GM15510 (cell line): ENCODE results near the gene EXOC6.

ENCODE experiments used
- POLR2A ChIP-seq: IDR thresholded peaks from 3 replicates; pipeline ENCODE4 v1.6.1; 2011; ENCODE audit warnings: borderline replicate concordance; ENCODE audit not compliant: insufficient read length; ENCODE audit errors: extremely low read depth

The EXOC6 gene

DNA sequence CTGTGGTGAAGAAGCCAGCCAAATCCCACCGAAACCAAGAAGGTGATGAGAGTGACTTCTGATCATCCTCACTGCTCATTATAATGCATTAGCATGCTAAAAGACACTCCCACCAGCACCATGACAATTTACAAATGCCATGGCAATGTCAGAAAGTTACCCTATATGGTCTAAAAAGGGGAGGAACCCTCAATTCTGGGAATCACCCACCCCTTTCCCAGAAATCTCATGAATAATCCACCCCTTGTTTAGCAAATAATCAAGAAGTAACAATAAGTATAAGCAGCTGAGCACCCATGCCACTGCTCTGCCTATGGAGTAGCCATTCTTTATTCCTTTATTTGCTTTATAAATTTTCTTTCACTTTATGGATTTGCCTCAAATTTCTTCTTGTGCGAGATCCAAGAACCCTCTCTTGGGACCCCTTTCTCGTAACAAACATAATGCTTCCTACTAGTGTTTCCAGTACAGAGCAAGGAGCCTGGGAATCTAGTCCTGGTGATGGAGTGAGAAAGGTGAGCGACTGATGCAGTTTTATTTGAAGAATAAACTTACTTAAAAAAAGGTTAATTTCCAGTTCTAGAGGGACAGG lies 18.4 kb upstream of the EXOC6 start:
- TF ChIP-seq POLR2A = no peak

GRCh38 chr10:92830478-92831389 lies 17.6 kb upstream of the EXOC6 start:
- TF ChIP-seq POLR2A = no peak

DNA sequence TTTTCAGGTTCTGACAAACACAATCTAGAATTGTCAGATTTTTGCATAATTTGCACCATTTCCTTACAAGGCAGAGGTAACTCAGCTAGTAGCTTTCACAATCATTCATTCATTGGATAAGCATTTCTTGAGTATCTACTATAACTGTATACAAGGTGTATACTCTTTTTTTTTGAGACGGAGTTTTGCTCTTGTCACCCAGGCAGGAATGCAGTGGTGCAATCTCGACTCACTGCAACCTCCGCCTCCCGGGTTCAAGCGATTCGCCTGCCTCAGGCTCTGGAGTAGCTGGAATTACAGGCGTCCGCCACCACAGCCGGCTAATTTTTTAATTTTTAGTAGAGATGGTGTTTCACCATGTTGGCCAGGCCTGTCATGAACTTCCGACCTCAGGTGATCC lies 16.2 kb upstream of the EXOC6 start:
- TF ChIP-seq POLR2A = no peak

DNA sequence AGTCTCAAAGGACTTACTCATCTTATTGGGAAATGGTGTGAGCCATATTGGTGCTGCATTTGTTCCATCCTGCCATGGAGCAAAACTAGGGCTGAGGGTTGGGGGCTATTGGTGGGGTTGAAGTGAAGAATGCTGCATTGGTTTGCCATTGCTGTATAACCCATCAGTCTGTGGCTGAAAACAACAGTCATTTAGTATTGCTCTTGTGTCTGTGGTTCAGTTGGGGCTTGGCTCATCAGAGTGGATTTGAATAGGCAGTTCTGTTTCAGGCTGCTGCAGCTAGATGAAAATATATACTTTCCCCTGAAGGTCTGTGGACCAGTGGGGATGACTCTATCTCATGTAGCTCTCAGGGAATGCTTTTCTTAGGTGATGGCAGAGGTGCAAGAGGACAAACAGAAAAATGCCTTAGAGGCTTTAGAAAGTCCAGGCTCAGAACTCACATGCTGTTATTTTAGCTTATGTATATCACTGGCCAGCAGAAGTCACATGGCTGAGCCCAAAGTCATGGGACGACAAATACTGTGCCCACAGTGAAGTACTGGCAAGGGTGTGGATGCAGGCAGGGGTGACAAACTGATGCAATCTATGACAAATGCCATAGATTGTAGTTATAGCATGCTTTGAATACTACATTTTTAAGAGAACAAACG lies 15.2 kb upstream of the EXOC6 start:
- TF ChIP-seq POLR2A = no peak

DNA sequence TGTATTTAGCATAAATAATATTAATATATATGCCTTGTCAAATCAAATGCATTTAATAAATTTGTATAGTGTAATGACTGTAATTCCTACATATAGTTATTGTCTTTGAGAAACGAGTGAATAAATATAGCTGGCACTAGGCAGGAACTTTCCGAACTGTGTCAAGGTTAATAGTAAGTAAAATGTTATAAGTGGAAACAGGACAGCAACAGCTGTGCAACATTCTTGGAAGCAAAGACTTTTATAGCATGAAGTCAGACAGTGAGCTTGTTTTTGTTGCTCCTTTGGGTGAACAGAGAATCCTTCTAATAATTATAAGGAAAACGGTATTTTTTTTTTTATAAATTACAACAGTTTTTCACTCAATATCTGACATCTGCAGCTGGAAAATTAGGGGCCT lies 14.0 kb upstream of the EXOC6 start:
- no peak for TF ChIP-seq POLR2A

DNA sequence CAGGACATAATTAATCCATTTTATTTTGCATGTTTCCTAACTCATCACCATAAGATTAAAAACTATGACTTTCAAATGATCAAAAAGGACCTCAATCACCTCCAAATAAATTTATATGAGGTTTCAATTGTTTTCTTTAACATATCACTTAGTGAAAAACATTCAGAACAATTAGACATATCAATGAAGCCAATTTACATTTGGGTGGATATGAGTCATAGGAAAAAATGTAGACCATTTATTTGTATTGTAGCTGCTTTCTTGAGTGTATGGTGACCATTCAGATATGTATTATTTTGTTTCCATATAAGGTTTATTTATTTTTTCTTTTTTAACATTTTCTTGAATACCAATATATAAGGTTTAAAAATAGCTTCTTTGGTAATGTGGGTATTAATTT lies 13.3 kb upstream of the EXOC6 start:
- no peak for TF ChIP-seq POLR2A

- TF ChIP-seq POLR2A = no peak
Measured at GRCh38 chr10:92837456-92837855, 10.9 kb upstream of the EXOC6 start.

DNA sequence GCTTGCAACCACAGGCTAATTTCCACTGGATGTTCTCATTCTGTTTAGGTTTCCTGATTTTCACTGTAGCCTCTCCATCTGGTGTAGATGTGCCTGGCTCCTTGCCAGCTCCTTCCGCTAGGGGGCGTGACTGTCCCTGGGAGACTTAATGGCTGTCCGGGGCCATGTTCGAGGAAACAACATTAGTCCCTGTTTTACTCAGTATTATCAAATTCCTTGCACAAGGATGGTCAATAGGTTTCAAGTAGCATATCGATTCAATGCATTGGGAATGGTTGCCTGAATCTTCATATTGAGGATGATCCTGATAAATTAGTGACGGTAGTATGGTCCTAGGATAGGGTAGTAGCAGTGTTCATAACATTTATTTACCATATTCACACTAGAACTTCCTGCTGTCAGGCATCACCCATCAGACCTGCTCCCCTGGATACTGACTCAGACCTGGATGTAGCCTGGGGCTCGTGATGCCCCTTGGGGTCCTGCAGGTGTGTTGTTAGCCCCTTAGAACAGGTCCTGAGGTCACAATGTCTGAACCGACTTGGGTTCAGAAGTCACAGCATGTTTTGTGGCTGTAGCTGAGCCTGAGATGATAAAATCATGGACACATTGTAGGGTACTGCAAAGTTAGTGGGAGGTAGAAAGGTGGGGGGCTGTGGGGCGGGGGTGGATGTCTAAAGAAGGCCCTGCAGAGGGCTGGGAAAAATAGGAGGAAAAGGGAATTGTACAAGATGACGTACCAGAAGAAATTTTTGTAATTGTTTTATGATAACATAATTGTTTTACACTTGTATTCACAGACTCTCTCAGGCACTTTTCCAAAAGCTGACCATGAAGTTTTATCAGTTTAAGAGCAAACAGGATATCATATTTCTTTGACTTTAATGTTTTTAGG lies 8.9 kb upstream of the EXOC6 start:
- TF ChIP-seq POLR2A = no peak

DNA sequence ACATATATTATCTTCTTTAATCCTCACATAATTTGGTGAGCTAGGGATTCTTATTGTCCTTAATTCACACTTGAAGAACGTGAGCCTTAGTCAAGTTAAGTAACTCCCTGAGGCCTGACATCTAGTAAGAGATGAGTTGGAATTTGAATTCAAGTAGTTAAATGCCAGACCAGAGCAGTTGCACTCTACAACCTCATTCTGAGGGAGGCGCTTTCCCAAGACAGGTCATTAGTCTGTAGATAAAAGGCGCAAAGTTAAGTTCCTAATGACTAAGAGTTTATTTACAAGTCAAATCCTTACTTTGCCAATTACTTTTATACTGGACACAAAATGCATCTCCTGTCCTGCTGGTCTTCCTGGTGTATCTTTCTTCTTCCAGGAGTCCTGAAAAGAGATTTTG lies 3.6 kb upstream of the EXOC6 start:
- no peak for TF ChIP-seq POLR2A

DNA sequence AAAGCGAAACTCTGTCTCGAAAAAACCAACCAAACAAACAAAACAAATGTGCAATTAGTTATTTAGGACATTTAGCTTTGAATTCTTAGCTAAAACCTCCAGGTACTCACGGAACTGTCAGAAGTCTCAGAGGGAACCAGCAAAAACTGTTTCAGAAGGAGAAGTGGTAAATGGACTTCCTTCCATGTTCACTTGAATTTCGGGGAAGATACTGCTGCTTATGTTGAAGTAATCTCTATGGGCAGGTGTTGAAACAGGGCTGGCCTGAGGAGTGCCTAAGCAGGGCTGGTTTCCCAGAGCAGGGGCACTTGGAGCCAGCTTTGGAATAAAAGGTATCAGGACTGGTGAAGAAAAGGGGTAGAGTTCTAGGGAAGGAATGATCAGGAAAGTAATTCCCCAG lies 2.4 kb upstream of the EXOC6 start:
- no peak for TF ChIP-seq POLR2A

DNA sequence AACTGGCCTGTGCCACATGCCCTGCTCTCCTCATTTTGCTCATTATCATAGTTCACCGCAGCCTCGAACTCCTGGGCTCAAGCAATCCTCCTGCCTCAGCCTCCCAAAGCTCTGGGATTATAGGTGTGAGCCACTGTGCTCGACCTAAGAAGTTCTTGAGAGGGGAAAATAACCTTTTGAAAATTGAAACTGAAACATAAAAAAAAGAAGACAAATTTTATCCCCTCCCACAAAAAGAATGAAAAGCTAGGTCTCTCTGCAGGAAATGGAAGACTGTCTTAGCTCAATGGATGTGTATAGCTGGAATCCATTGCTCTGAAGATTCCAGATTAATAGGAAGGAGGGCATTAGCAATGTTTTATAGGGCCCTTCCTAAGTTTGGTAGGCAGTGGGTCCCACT lies 2.0 kb upstream of the EXOC6 start:
- no peak for TF ChIP-seq POLR2A

DNA sequence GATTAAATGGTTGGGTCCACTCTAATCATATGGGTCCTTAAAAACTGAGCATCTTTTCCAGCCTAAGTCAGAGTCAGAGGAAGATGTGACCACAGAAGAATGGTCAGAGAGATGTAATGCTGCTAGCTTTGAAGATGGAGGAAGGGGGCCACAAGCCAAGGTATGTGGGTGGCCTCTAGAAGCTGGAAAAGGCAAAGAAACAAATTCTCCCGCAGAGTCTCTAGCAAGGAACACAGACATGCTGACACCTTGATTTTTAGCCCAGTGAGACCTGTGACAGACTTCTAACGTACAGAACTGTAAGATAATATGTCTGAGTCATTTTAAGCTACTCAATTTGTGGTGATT lies 1.5 kb upstream of the EXOC6 start:
- no peak for TF ChIP-seq POLR2A

- no peak for TF ChIP-seq POLR2A
Measured at GRCh38 chr10:92847202-92847864, 987 bp upstream of the EXOC6 start.

- no peak for TF ChIP-seq POLR2A
Measured at GRCh38 chr10:92848037-92848440, 281 bp upstream of the EXOC6 start.
